Measurements from ENCODE around the gene RHBDL1. TPM values are rescaled to one million over a fixed set of nuclear protein-coding genes. Genes with fewer than 3 reads are reported as not detected.

The RHBDL1 gene
- total and polyA plus RNA-seq, 2 of the 8 experiments (the other 6 are each of a cell fraction or from before 2014, with no cell fraction given), result 4.0 to 8.1 TPM

- POLR2A ChIA-PET (ENCODE audit: partially characterized antibody), result interaction anchor here (0.6 to 1.6 kb wide), 3 partner anchors 31 to 159 kb away, joined by 3 read pairs; partner anchors contain the start of gene RAB40C
- Histone ChIP-seq H3K27ac (ENCODE audit: low read depth, low read length) (peak overlapping the region; percentile 64; the same call in 1 of the 2 replicates), H2BK15ac (ENCODE audit: low read length) (no peak overlapping the region), H4K5ac (ENCODE audit: insufficient read length, low read depth, low read length) (peak overlapping the region; percentile 1), H2BK12ac (ENCODE audit: low read depth, low read length) (peak overlapping the region; percentile 39; the same call in 1 of the 2 replicates), H3K56ac (replicated peaks; ENCODE audit: insufficient read length, low read depth, low read length) (no peak overlapping the region), H4K91ac (replicated peaks; ENCODE audit: insufficient read length, low read length) (peak overlapping the region; percentile 49), H3K79me2 (ENCODE audit: control insufficient read depth in 1 of 2, insufficient read depth in 2 of 2, low read length in 2 of 2) (no peaks in the 10 kb centered on the region), H2BK120ac (replicated peaks; ENCODE audit: low read depth, low read length) (no peak overlapping the region), H3K14ac (ENCODE audit: insufficient read length) (no peak overlapping the region), H3K4me2 (ENCODE audit: insufficient read depth in 1 of 2, low read depth in 2 of 2, low read length in 2 of 2) (peak overlapping the region in 1 of 2 experiments; percentile 2; a peak in 1 of 4 replicates), H3K36me3 (ENCODE audit: control insufficient read depth in 2 of 4, insufficient read depth in 4 of 4, low read length in 3 of 4) (peaks cover 0 to 24% (median 3%) of the 10 kb centered on the region in 4 experiments; a peak in 4 of 8 replicates), H3K27me3 (replicated peaks in 1 of 4; ENCODE audit: control insufficient read depth in 3 of 4, extremely low read depth in 1 of 4, insufficient read depth in 3 of 4, low read length in 3 of 4) (no peaks in the 10 kb centered on the region), H3K23ac (ENCODE audit: insufficient read length) (no peak overlapping the region), H3K4me1 (replicated peaks in 1 of 4; ENCODE audit: control insufficient read depth in 3 of 4, insufficient read depth in 4 of 4, low read length in 3 of 4) (peaks cover 0 to 24% (median 19%) of the 10 kb centered on the region in 4 experiments; a peak in 6 of 7 replicates), H2BK20ac (ENCODE audit: low read length) (peak overlapping the region; percentile 72; the same call in 1 of the 2 replicates), H3K9ac (replicated peaks in 1 of 4; ENCODE audit: extremely low read depth in 1 of 4, low read depth in 3 of 4, low read length in 3 of 4) (no peak overlapping the region), H2AFZ (ENCODE audit: low read length) (no peak overlapping the region), H3K79me1 (ENCODE audit: low read depth, low read length) (no peaks in the 10 kb centered on the region), H2BK5ac (ENCODE audit: low read depth, low read length) (peak overlapping the region; percentile 94; the same call in 1 of the 2 replicates), H3K4ac (replicated peaks; ENCODE audit: insufficient read length, low read depth, low read length) (peak overlapping the region; percentile 57), H3K18ac (ENCODE audit: extremely low read depth, low read length) (peak overlapping the region; percentile 32), H3K9me3 (ENCODE audit: insufficient read depth in 2 of 2, low read depth in 1 of 2, low read length in 1 of 2) (no peaks in the 10 kb centered on the region), H3K23me2 (ENCODE audit: low read depth, low read length) (peaks cover 2% of the 10 kb centered on the region; the same call in 1 of the 2 replicates), H2AK5ac (ENCODE audit: low read depth, low read length) (peak overlapping the region; percentile 83; the same call in 1 of the 2 replicates), H3K4me3 (ENCODE audit: extremely low read depth in 1 of 4, insufficient read depth in 2 of 4, low read depth in 3 of 4, low read length in 4 of 4) (no peak overlapping the region), H4K20me1 (replicated peaks in 1 of 2; ENCODE audit: control insufficient read depth in 1 of 2, insufficient read depth in 2 of 2, low read length in 2 of 2) (peaks cover 0 to 9% of the 10 kb centered on the region in 2 experiments), H4K8ac (ENCODE audit: extremely low read depth, insufficient read depth, low read length) (peak overlapping the region; percentile 73; the same call in 1 of the 2 replicates)
- CTCF ChIA-PET (ENCODE audit: partially characterized antibody), result interaction anchor here (0.8 to 2.1 kb wide), 6 partner anchors 9 to 52 kb away, joined by 3 to 7 read pairs (median 4); no protein-coding TSS in a partner anchor
- FAIRE-seq, result no peak
- TF ChIP-seq ATF3 (IDR thresholded peaks at IDR 0.05; ENCODE audit: insufficient read depth, low read depth, low read length) (no peak), RBBP5 (IDR thresholded peaks at IDR 0.05; ENCODE audit: borderline replicate concordance, low read depth, low read length) (0 out of 2 replicates have a peak, but pooled peaks have one; percentile 18), GABPA (IDR thresholded peaks at IDR 0.05; ENCODE audit: borderline replicate concordance, insufficient read depth, low read length) (peak; percentile 39; the same call in 1 of the 2 replicates)
- no peak for DNase-seq (ENCODE audit: low read depth in 1 of 2, low spot score in 2 of 2)
- WGBS, 2 experiments (ENCODE audit: extremely low coverage in 1 of 2, insufficient coverage in 1 of 2, insufficient read length in 1 of 2, insufficient replicate concordance in 2 of 2, low coverage in 1 of 2, low lambda C conversion rate in 2 of 2, missing lambda C conversion rate in 1 of 2), result 83% methylated on average over 27 of the region's 29 CpGs; no CpG with 5 or more reads in 1 of the 2 experiments
These were observed 46.2 kb upstream of the RHBDL1 start for GRCh38 chr16:629185-629832.
